Measurements from ENCODE around the gene SDK1.

- TF ChIP-seq EZH2phosphoT487 (IDR thresholded peaks at IDR 0.05; ENCODE audit: unreplicated experiment) (no peak), EZH2 (IDR thresholded peaks at IDR 0.05; ENCODE audit: low read depth, unreplicated experiment) (no peak), REST (IDR thresholded peaks at IDR 0.05; ENCODE audit: unreplicated experiment) (no peak), POLR2AphosphoS5 (IDR thresholded peaks at IDR 0.05; ENCODE audit: low read depth) (no peak), JUNB (IDR thresholded peaks at IDR 0.05; ENCODE audit: unreplicated experiment) (no peak), ZNF331 (CRISPR knock-in tag; IDR thresholded peaks at IDR 0.05; ENCODE audit: low read depth) (no peak), CREB1 (CRISPR knock-in tag; IDR thresholded peaks at IDR 0.05; ENCODE audit: low read depth) (no peak)
- TF ChIP-seq, protein P1, sequence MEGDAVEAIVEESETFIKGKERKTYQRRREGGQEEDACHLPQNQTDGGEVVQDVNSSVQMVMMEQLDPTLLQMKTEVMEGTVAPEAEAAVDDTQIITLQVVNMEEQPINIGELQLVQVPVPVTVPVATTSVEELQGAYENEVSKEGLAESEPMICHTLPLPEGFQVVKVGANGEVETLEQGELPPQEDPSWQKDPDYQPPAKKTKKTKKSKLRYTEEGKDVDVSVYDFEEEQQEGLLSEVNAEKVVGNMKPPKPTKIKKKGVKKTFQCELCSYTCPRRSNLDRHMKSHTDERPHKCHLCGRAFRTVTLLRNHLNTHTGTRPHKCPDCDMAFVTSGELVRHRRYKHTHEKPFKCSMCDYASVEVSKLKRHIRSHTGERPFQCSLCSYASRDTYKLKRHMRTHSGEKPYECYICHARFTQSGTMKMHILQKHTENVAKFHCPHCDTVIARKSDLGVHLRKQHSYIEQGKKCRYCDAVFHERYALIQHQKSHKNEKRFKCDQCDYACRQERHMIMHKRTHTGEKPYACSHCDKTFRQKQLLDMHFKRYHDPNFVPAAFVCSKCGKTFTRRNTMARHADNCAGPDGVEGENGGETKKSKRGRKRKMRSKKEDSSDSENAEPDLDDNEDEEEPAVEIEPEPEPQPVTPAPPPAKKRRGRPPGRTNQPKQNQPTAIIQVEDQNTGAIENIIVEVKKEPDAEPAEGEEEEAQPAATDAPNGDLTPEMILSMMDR (conservative IDR thresholded peaks at IDR 0.05; ENCODE audit: low read depth in 2 of 2) = no peak
Measured at GRCh38 chr7:4123346-4123745, 822.3 kb downstream of the SDK1 start.

All from GM23338 (cell line).